Liver (tissue), 9 donors: ENCODE measurements around the gene ERGIC1. TPM values are rescaled to one million over a fixed set of nuclear protein-coding genes. Genes with fewer than 3 reads are reported as not detected.

ENCODE experiments used
- DNase-seq: peaks from one replicate; pipeline ENCODE4 v3.0.0-alpha.2; 2017; ENCODE audit warnings: low spot score
- H3K27ac ChIP-seq, 2 donors: one replicate each; pipeline ENCODE4 v1.7.0; 2013; ENCODE audit warnings: inconsistent platforms in 2 of 2, low read length in 2 of 2, control low read depth in 1 of 2, low read depth in 1 of 2, mild to moderate bottlenecking in 1 of 2
- H3K27me3 ChIP-seq, 4 donors: one replicate each; pipeline versions ENCODE4 v1.6.1 to v1.7.0; 2013; ENCODE audit warnings: low read length in 3 of 4, inconsistent platforms in 1 of 4, mild to moderate bottlenecking in 1 of 4, moderate library complexity in 1 of 4; ENCODE audit not compliant: control insufficient read depth in 4 of 4, insufficient read depth in 4 of 4
- H3K36me3 ChIP-seq, 4 donors: one replicate each; pipeline versions ENCODE4 v1.6.1 to v1.7.0; 2013; ENCODE audit warnings: low read length in 3 of 4, mild to moderate bottlenecking in 3 of 4, low read depth in 1 of 4, moderate library complexity in 1 of 4; ENCODE audit not compliant: control insufficient read depth in 4 of 4, insufficient read depth in 3 of 4
- H3K4me1 ChIP-seq, 4 donors: one replicate each; pipeline versions ENCODE4 v1.6.1 to v1.7.0; 2013; ENCODE audit warnings: low read length in 3 of 4, mild to moderate bottlenecking in 3 of 4, moderate library complexity in 1 of 4; ENCODE audit not compliant: control insufficient read depth in 4 of 4, insufficient read depth in 4 of 4
- H3K4me3 ChIP-seq, 3 donors: one replicate each; pipeline versions ENCODE4 v1.6.1 to v1.7.0; 2013; ENCODE audit warnings: low read length in 3 of 3, control low read depth in 1 of 3, low read depth in 1 of 3, mild to moderate bottlenecking in 1 of 3
- H3K9ac ChIP-seq, 2 donors: one replicate each; pipeline ENCODE4 v1.7.0; 2013; ENCODE audit warnings: low read length in 2 of 2, mild to moderate bottlenecking in 2 of 2, moderate library complexity in 2 of 2, control low read depth in 1 of 2, low read depth in 1 of 2
- H3K9me3 ChIP-seq, 4 donors: one replicate each; pipeline versions ENCODE4 v1.6.1 to v1.7.0; 2013; ENCODE audit warnings: low read length in 3 of 4; ENCODE audit not compliant: control insufficient read depth in 4 of 4
- EGR1 ChIP-seq, 2 donors: IDR thresholded peaks; 2 replicates each; pipeline ENCODE4 v1.6.1; 2016 to 2018; ENCODE audit warnings: antibody characterized with exemption in 2 of 2, low read depth in 2 of 2
- FOXA2 ChIP-seq: IDR thresholded peaks from 2 replicates; pipeline ENCODE4 v1.6.1; 2016; ENCODE audit warnings: antibody characterized with exemption
- HNF4A ChIP-seq, 2 donors: conservative IDR thresholded peaks; 2 replicates each; pipeline ENCODE4 v1.6.1; 2016; ENCODE audit warnings: antibody characterized with exemption in 2 of 2, mild to moderate bottlenecking in 2 of 2
- HNF4G ChIP-seq: IDR thresholded peaks from 2 replicates; pipeline ENCODE4 v1.6.1; 2016; ENCODE audit warnings: antibody characterized with exemption
- JUND ChIP-seq, 2 donors: IDR thresholded peaks; 2 replicates each; pipeline ENCODE4 v1.6.1; 2016; ENCODE audit warnings: antibody characterized with exemption in 2 of 2
- RAD21 ChIP-seq, 2 donors: IDR thresholded peaks; 2 replicates each; pipeline ENCODE4 v1.6.1; 2016; ENCODE audit warnings: antibody characterized with exemption in 2 of 2, mild to moderate bottlenecking in 2 of 2
- RXRA ChIP-seq, 2 donors: IDR thresholded peaks; 2 replicates each; pipeline ENCODE4 v1.6.1; 2017 to 2018; ENCODE audit warnings: antibody characterized with exemption in 2 of 2, mild to moderate bottlenecking in 1 of 2
- SP1 ChIP-seq: IDR thresholded peaks from 2 replicates; pipeline ENCODE4 v1.6.1; 2018; ENCODE audit warnings: antibody characterized with exemption, mild to moderate bottlenecking
- TAF1 ChIP-seq: conservative IDR thresholded peaks from 2 replicates; pipeline ENCODE4 v1.6.1; 2016; ENCODE audit warnings: antibody characterized with exemption, mild to moderate bottlenecking
- WGBS: extraction: QIAGEN DNeasy Blood & Tissue Kit; methylation state at CpG from one replicate; pipeline ENCODE4 v1.1.7; 2013; 5-methylcytosine and 5-hydroxymethylcytosine counted together
- polyA plus RNA-seq, 2 donors: library from polyadenylated mRNA; stranded (reverse) in 1 of 2; unstranded in 1 of 2; fragments of 200-250 nt in 1 of 2; fragments of >200 nt in 1 of 2; fragmentation: Nextera tagmentation in 1 of 2; extraction: Ambion mirVana in 1 of 2; gene quantifications; one replicate each; pipeline versions ENCODE4 v1.2.1 to v1.2.3, GENCODE V29; 2013 to 2015
- total RNA-seq, 2 donors: library from RNA; depleted of rRNA; stranded (reverse); fragments of >200 nt; gene quantifications; one replicate each; pipeline ENCODE4 v1.2.3, GENCODE V29; 2014
- TF ChIP-seq, protein P1 (sequence below): IDR thresholded peaks from 2 replicates; pipeline ENCODE4 v1.6.1; 2016; ENCODE audit warnings: antibody characterized with exemption
- TF ChIP-seq, protein P2 (sequence below): IDR thresholded peaks from 2 replicates; pipeline ENCODE4 v1.6.1; 2016; ENCODE audit warnings: antibody characterized with exemption
- TF ChIP-seq, protein P3 (sequence below): IDR thresholded peaks from 2 replicates; pipeline ENCODE4 v1.6.1; 2016; ENCODE audit warnings: antibody characterized with exemption
- TF ChIP-seq, protein P4 (sequence below): fragments of 150-350 bp; IDR thresholded peaks from 2 replicates; pipeline ENCODE4 v1.5.1; 2017; ENCODE audit warnings: improper control_type of control experiment, low read depth, low read length; ENCODE audit not compliant: missing input control
- TF ChIP-seq, protein P5 (sequence below): IDR thresholded peaks from 2 replicates; pipeline ENCODE4 v1.6.1; 2016; ENCODE audit warnings: antibody characterized with exemption, mild to moderate bottlenecking
- donor health status: healthy.
- donor health status: healthy.
- donor health status: healthy.
- donor health status: healthy.
- donor health status: healthy.

The ERGIC1 gene
- total and polyA plus RNA-seq, 4 donors: 45.4 to 155 (median 101) TPM

DNA sequence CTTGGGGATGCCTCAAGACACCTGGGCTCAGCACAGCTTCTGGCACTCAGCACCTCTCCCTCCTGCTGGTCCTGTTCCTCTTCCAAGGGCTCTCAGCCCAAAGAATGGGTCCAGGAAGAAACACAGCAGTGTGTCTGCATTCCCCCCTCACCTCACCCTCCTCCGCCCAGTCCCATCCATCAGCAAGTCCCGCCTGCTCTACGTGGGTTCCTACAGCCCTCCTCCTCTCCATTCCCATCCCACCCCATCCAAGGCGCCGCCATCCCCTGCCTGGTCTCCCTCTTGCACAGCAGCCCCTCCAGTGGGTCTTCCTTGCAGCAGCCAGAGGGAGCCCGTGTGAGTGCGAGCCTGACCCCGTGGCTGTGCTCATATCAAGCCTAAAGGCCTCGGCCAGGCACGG lies 72.8 kb downstream of the ERGIC1 start:
- Histone ChIP-seq H3K9me3 (no peaks in the 10 kb centered on the region), H3K36me3 (peaks cover 0 to 7% (median 0%) of the 10 kb centered on the region in 4 donors), H3K9ac (no peak overlapping the region), H3K27ac (no peak overlapping the region), H3K4me1 (peaks cover 18 to 39% (median 28%) of the 10 kb centered on the region in 4 donors), H3K27me3 (no peaks in the 10 kb centered on the region), H3K4me3 (no peak overlapping the region)
- TF ChIP-seq RAD21 (IDR thresholded peaks at IDR 0.05) (no peak), HNF4G (no peak), RXRA (IDR thresholded peaks at IDR 0.05) (no peak), HNF4A (conservative IDR thresholded peaks at IDR 0.05) (no peak), TAF1 (no peak), SP1 (no peak), EGR1 (IDR thresholded peaks at IDR 0.05; ENCODE audit: low read depth in 2 of 2) (no peak)
- TF ChIP-seq, protein P1, sequence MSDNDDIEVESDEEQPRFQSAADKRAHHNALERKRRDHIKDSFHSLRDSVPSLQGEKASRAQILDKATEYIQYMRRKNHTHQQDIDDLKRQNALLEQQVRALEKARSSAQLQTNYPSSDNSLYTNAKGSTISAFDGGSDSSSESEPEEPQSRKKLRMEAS: no peak
- TF ChIP-seq, protein P2, sequence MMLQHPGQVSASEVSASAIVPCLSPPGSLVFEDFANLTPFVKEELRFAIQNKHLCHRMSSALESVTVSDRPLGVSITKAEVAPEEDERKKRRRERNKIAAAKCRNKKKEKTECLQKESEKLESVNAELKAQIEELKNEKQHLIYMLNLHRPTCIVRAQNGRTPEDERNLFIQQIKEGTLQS: no peak
- TF ChIP-seq, protein P3, sequence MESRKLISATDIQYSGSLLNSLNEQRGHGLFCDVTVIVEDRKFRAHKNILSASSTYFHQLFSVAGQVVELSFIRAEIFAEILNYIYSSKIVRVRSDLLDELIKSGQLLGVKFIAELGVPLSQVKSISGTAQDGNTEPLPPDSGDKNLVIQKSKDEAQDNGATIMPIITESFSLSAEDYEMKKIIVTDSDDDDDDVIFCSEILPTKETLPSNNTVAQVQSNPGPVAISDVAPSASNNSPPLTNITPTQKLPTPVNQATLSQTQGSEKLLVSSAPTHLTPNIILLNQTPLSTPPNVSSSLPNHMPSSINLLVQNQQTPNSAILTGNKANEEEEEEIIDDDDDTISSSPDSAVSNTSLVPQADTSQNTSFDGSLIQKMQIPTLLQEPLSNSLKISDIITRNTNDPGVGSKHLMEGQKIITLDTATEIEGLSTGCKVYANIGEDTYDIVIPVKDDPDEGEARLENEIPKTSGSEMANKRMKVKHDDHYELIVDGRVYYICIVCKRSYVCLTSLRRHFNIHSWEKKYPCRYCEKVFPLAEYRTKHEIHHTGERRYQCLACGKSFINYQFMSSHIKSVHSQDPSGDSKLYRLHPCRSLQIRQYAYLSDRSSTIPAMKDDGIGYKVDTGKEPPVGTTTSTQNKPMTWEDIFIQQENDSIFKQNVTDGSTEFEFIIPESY: no peak
- 87% methylated on average over 10 of the region's 10 CpGs for WGBS
- no peak for DNase-seq

DNA sequence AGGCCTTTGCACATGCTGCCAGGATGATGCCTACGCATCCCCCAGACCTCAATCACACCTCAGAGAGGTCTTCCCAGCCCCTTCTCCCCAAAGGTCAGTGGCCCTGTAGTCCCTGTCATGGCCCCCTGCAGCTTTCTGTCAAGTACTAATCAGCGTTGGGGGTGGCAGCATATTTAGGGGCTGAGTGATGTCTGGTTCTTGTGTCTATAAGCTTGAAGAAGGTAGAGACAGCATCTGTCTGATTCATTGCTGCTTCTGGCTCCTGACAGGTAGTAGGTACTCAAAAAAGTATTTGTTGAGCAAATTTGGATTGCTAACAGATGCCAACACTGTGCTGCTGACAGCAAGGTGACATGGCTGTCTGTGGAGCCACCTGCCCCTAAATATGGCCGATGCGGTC lies 73.6 kb downstream of the ERGIC1 start:
- peaks cover 12 to 31% (median 22%) of the 10 kb centered on the region in 4 donors for H3K4me1 ChIP-seq
- DNase-seq: no peak
- WGBS: 95% methylated on average over 4 of the region's 4 CpGs
- H3K9ac ChIP-seq: no peak overlapping the region
- no peak overlapping the region for H3K27ac ChIP-seq
- no peaks in the 10 kb centered on the region for H3K27me3 ChIP-seq
- TF ChIP-seq, protein P1: no peak
- TF ChIP-seq, protein P4, sequence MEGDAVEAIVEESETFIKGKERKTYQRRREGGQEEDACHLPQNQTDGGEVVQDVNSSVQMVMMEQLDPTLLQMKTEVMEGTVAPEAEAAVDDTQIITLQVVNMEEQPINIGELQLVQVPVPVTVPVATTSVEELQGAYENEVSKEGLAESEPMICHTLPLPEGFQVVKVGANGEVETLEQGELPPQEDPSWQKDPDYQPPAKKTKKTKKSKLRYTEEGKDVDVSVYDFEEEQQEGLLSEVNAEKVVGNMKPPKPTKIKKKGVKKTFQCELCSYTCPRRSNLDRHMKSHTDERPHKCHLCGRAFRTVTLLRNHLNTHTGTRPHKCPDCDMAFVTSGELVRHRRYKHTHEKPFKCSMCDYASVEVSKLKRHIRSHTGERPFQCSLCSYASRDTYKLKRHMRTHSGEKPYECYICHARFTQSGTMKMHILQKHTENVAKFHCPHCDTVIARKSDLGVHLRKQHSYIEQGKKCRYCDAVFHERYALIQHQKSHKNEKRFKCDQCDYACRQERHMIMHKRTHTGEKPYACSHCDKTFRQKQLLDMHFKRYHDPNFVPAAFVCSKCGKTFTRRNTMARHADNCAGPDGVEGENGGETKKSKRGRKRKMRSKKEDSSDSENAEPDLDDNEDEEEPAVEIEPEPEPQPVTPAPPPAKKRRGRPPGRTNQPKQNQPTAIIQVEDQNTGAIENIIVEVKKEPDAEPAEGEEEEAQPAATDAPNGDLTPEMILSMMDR: no peak
- TF ChIP-seq, protein P3: no peak
- TF ChIP-seq FOXA2 (no peak), HNF4A (conservative IDR thresholded peaks at IDR 0.05) (no peak), JUND (IDR thresholded peaks at IDR 0.05) (no peak), TAF1 (no peak)
- TF ChIP-seq, protein P5, sequence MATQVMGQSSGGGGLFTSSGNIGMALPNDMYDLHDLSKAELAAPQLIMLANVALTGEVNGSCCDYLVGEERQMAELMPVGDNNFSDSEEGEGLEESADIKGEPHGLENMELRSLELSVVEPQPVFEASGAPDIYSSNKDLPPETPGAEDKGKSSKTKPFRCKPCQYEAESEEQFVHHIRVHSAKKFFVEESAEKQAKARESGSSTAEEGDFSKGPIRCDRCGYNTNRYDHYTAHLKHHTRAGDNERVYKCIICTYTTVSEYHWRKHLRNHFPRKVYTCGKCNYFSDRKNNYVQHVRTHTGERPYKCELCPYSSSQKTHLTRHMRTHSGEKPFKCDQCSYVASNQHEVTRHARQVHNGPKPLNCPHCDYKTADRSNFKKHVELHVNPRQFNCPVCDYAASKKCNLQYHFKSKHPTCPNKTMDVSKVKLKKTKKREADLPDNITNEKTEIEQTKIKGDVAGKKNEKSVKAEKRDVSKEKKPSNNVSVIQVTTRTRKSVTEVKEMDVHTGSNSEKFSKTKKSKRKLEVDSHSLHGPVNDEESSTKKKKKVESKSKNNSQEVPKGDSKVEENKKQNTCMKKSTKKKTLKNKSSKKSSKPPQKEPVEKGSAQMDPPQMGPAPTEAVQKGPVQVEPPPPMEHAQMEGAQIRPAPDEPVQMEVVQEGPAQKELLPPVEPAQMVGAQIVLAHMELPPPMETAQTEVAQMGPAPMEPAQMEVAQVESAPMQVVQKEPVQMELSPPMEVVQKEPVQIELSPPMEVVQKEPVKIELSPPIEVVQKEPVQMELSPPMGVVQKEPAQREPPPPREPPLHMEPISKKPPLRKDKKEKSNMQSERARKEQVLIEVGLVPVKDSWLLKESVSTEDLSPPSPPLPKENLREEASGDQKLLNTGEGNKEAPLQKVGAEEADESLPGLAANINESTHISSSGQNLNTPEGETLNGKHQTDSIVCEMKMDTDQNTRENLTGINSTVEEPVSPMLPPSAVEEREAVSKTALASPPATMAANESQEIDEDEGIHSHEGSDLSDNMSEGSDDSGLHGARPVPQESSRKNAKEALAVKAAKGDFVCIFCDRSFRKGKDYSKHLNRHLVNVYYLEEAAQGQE: no peak
- no peaks in the 10 kb centered on the region for H3K9me3 ChIP-seq
- no peak overlapping the region for H3K4me3 ChIP-seq
- H3K36me3 ChIP-seq: peaks cover 0 to 7% (median 0%) of the 10 kb centered on the region in 4 donors
